B cell (primary cell): ENCODE measurements around the gene CHD2. TPM values are rescaled to one million over a fixed set of nuclear protein-coding genes. Genes with fewer than 3 reads are reported as not detected.
"Not testable (repeated sequence)": the region's sequence is repeated elsewhere in the genome, so short reads cannot be mapped to it uniquely, and the experiment has no call there.

Source experiments
- ATAC-seq: fragments of 200-7000 bp; cut with Tn5 transposase; one replicate; pipeline ENCODE4 v1.10.0; 2021; ENCODE audit warnings: low read depth, mild to moderate bottlenecking, moderate number of reproducible peaks, moderate library complexity
- CTCF ChIA-PET: fragments of 350-600 bp; sonication (Branson Sonifier 250); formaldehyde crosslinking; loops from one replicate; lab custom pipeline; 2021; ENCODE audit warnings: antibody characterized with exemption, inconsistent platforms; lab: Charles Lee
- POLR2A ChIA-PET: fragments of 350-600 bp; sonication (Branson Sonifier 250); formaldehyde crosslinking; loops from one replicate; lab custom pipeline; 2021; ENCODE audit warnings: antibody characterized with exemption; lab: Charles Lee
- DNase-seq: peaks from one replicate; pipeline ENCODE4 v3.0.0; 2013
- H2AFZ ChIP-seq: 2 replicates; pipeline ENCODE4 v1.6.1; 2012; ENCODE audit warnings: mild to moderate bottlenecking, low read depth, low read length; ENCODE audit not compliant: insufficient read depth, poor library complexity, severe bottlenecking
- H3K27ac ChIP-seq, 2 donors: 1 replicate in 1 of 2; 2 replicates in 1 of 2; pipeline ENCODE4 v1.5.1; 2012 to 2013; ENCODE audit warnings: low read length in 2 of 2, mild to moderate bottlenecking in 2 of 2, moderate library complexity in 1 of 2
- H3K27me3 ChIP-seq, 4 experiments: fragments of 200-600 bp in 1 of 4; sonication (generic) in 1 of 4; replicated peaks in 1 of 4; 1 replicate in 2 of 4; 2 replicates in 2 of 4; pipeline versions ENCODE4 v1.6.1 to v1.7.0; 2013 to 2016; ENCODE audit warnings: low read length in 3 of 4, mild to moderate bottlenecking in 2 of 4, mixed read lengths in 1 of 4, moderate library complexity in 1 of 4; ENCODE audit not compliant: insufficient read depth in 4 of 4, control insufficient read depth in 3 of 4; ENCODE audit errors: control extremely low read depth in 1 of 4
- H3K36me3 ChIP-seq, 2 experiments: replicated peaks in 1 of 2; 1 replicate in 1 of 2; 2 replicates in 1 of 2; pipeline versions ENCODE4 v1.6.1 to v1.7.1; 2013; ENCODE audit warnings: low read length in 1 of 2; ENCODE audit not compliant: insufficient read depth in 2 of 2, control insufficient read depth in 1 of 2; ENCODE audit errors: control extremely low read depth in 1 of 2, extremely low read depth in 1 of 2
- H3K4me1 ChIP-seq, 2 donors: fragments of 200-600 bp in 1 of 2; sonication (generic) in 1 of 2; 1 replicate in 1 of 2; 2 replicates in 1 of 2; pipeline versions ENCODE4 v1.5.1 to v1.6.1; 2013 to 2017; ENCODE audit warnings: low read length in 2 of 2; ENCODE audit not compliant: control insufficient read depth in 2 of 2, insufficient read depth in 2 of 2
- H3K4me2 ChIP-seq: replicated peaks from 2 replicates; pipeline ENCODE3; 2012; ENCODE audit warnings: mild to moderate bottlenecking, low read depth, low read length; ENCODE audit not compliant: poor library complexity, severe bottlenecking
- H3K4me3 ChIP-seq, 5 experiments: fragments of 200-600 bp in 1 of 5; sonication (generic) in 1 of 5; 1 replicate in 3 of 5; 2 replicates in 2 of 5; pipeline versions ENCODE4 v1.5.1 to v1.7.0; 2011 to 2016; ENCODE audit warnings: low read length in 4 of 5, mild to moderate bottlenecking in 4 of 5, low read depth in 2 of 5, control low read depth in 1 of 5, moderate library complexity in 1 of 5; ENCODE audit not compliant: insufficient read depth in 1 of 5; ENCODE audit errors: control extremely low read depth in 1 of 5, extremely low read depth in 1 of 5
- H3K79me2 ChIP-seq: fragments of 200-600 bp; sonication (generic); one replicate; pipeline ENCODE4 v1.6.0; 2016; ENCODE audit warnings: low read length; ENCODE audit not compliant: control insufficient read depth, insufficient read depth
- H3K9ac ChIP-seq: fragments of 200-600 bp; sonication (generic); 2 replicates; pipeline ENCODE4 v1.6.1; 2017; ENCODE audit warnings: mild to moderate bottlenecking, low read length, moderate library complexity
- H3K9me3 ChIP-seq, 3 donors: one replicate each; pipeline versions ENCODE4 v1.6.1 to v1.7.1; 2013; ENCODE audit warnings: low read length in 2 of 3; ENCODE audit not compliant: control insufficient read depth in 2 of 3, insufficient read depth in 1 of 3; ENCODE audit errors: control extremely low read depth in 1 of 3
- H4K20me1 ChIP-seq: 2 replicates; pipeline ENCODE4 v1.6.0; 2012; ENCODE audit warnings: mild to moderate bottlenecking, low read length; ENCODE audit not compliant: insufficient read depth, control insufficient read depth, poor library complexity, severe bottlenecking
- H3K27ac Mint-ChIP-seq: one replicate; pipeline ENCODE4 v1.8.0; 2021; ENCODE audit warnings: mixed read lengths
- H3K27me3 Mint-ChIP-seq: one replicate; pipeline ENCODE4 v1.8.0; 2021; ENCODE audit warnings: mixed read lengths
- H3K4me1 Mint-ChIP-seq: one replicate; pipeline ENCODE4 v1.8.0; 2021; ENCODE audit warnings: mixed read lengths
- H3K4me3 Mint-ChIP-seq: one replicate; pipeline ENCODE4 v1.8.0; 2021; ENCODE audit warnings: mixed read lengths
- H3K9me3 Mint-ChIP-seq: one replicate; pipeline ENCODE4 v1.8.0; 2022; ENCODE audit warnings: mixed read lengths; ENCODE audit not compliant: insufficient read depth
- WGBS: methylation state at CpG from one replicate; pipeline ENCODE4 v1.1.5; 2013; ENCODE audit warnings: missing lambda C conversion rate; ENCODE audit not compliant: insufficient coverage; 5-methylcytosine and 5-hydroxymethylcytosine counted together
- intact Hi-C: fragments of 100-400 bp; cut with micrococcal nuclease; formaldehyde crosslinking; loops from one replicate; pipeline ENCODE4 v1.10.0; 2022
- polyA plus RNA-seq: library from polyadenylated mRNA; depleted of rRNA; stranded (reverse); fragments of >200 nt; gene quantifications from 2 replicates; pipeline ENCODE4 v1.2.3, GENCODE V29; 2012
- total RNA-seq, 2 donors: library from RNA; stranded (reverse); fragments of 120-200 nt in 1 of 2; gene quantifications; 1 replicate in 1 of 2; 2 replicates in 1 of 2; pipeline versions ENCODE4 v1.2.3 to v1.2.4, GENCODE V29; 2013 to 2022

The CHD2 gene
- total and polyA plus RNA-seq, 2 donors (not counting 1 experiment from before 2014, with no cell fraction given): 86.9 to 353 TPM

DNA sequence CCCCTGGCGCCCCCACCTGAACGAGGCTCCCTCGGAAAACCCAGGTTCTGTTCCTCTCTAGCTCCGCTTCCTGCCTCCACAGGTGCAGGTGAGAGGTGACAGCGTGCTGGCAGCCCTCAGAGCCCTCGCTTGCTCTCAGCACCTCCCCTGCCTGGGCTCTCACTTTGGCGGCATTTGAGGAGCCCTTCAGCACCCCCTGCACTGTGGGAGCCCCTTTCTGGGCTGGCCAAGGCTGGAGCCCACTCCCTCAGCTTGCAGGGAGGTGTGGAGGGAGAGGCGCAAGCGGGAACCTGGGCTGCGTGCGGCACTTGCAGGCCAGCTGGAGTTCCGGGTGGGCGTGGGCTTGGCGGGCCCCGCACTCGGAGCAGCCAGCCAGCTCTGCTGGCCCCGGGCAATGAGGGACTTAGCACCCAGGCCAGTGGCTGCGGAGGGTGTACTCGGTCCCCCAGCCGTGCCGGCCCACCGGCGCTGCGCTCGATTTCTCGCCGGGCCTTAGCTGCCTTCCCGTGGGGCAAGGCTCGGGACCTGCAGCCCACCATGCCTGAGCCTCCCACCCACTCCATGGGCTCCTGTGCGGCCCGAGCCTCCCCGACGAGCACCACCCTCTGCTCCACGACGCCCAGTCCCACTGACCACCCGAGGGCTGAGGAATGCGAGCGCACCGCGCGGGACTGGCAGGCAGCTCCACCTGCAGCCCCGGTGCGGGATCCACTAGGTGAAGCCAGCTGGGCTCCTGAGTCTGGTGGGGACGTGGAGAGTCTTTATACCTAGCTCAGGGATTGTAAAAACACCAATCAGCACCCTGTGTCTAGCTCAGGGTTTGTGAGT is 131.6 kb downstream of the CHD2 start:
- H3K9me3 Mint-ChIP-seq, H3K27me3 ChIP-seq, H3K36me3 ChIP-seq, H3K9me3 ChIP-seq, H3K27ac ChIP-seq, DNase-seq, H3K9ac ChIP-seq, H3K27ac Mint-ChIP-seq, POLR2A ChIA-PET, H2AFZ ChIP-seq, H3K4me2 ChIP-seq, ATAC-seq, H3K4me3 ChIP-seq, H3K79me2 ChIP-seq, H3K27me3 Mint-ChIP-seq, H3K4me3 Mint-ChIP-seq, H4K20me1 ChIP-seq: not testable (repeated sequence)
- peaks cover 24% of the 10 kb centered on the region for H3K4me1 Mint-ChIP-seq
- CTCF ChIA-PET: interaction anchor here (0.9 to 9.3 kb wide), 3 partner anchors 14 to 1088 kb away, joined by 3 to 64 read pairs (median 4); no protein-coding TSS in a partner anchor
- intact Hi-C loops: loop anchor here (5.0 to 10.0 kb wide), 2 partner anchors 1093 to 1291 kb away; no protein-coding TSS in a partner anchor
- H3K4me1 ChIP-seq: peaks cover 0 to 17% of the 10 kb centered on the region in 2 donors
- WGBS: 95% methylated on average over 25 of the region's 44 CpGs

DNA sequence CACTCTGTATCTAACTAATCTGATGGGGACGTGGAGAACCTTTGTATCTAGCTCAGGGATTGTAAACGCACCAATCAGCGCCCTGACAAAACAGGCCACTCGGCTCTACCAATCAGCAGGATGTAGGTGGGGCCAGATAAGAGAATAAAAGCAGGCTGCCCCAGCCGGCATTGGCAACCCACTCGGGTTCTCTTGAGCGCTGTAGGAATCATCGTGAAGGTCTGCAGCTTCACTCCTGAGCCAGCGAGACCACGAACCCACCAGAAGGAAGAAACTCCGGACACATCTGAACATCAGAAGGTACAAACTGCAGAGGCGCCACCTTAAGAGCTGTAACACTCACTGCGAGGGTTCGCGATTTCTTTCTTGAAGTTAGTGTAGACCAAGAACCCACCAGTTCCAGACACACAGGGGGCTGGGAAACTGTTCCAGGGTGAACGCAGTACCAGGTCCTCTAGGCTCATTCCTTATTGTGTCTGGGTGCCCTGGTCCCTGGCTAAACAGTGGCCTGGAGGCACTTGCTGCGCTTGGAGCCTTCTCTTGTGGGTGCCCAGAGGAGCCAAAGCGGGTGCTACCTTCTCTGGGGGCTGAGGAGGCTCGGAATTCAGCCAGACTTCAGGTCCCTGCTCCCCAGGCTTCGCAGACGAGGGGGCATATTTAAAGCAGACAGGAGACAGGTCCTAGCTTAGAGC is 132.5 kb downstream of the CHD2 start:
- peaks cover 0 to 17% of the 10 kb centered on the region in 2 donors for H3K4me1 ChIP-seq
- H2AFZ ChIP-seq, H4K20me1 ChIP-seq, H3K27me3 Mint-ChIP-seq, H3K4me2 ChIP-seq, H3K36me3 ChIP-seq, H3K9me3 ChIP-seq, H3K4me3 ChIP-seq, H3K27ac Mint-ChIP-seq, H3K4me3 Mint-ChIP-seq, H3K9me3 Mint-ChIP-seq, ATAC-seq, H3K79me2 ChIP-seq, H3K27me3 ChIP-seq, H3K27ac ChIP-seq, H3K9ac ChIP-seq, DNase-seq, POLR2A ChIA-PET: not testable (repeated sequence)
- WGBS: 93% methylated on average over 20 of the region's 21 CpGs
- H3K4me1 Mint-ChIP-seq: peaks cover 24% of the 10 kb centered on the region
- intact Hi-C loops: loop anchor here (5.0 to 10.0 kb wide), 2 partner anchors 1092 to 1290 kb away; no protein-coding TSS in a partner anchor
- CTCF ChIA-PET: interaction anchor here (1.0 to 9.3 kb wide), 3 partner anchors 14 to 1087 kb away, joined by 3 to 64 read pairs (median 4); no protein-coding TSS in a partner anchor
